ENCODE results near the gene SPTBN4.

SPTBN4 gene

DNA sequence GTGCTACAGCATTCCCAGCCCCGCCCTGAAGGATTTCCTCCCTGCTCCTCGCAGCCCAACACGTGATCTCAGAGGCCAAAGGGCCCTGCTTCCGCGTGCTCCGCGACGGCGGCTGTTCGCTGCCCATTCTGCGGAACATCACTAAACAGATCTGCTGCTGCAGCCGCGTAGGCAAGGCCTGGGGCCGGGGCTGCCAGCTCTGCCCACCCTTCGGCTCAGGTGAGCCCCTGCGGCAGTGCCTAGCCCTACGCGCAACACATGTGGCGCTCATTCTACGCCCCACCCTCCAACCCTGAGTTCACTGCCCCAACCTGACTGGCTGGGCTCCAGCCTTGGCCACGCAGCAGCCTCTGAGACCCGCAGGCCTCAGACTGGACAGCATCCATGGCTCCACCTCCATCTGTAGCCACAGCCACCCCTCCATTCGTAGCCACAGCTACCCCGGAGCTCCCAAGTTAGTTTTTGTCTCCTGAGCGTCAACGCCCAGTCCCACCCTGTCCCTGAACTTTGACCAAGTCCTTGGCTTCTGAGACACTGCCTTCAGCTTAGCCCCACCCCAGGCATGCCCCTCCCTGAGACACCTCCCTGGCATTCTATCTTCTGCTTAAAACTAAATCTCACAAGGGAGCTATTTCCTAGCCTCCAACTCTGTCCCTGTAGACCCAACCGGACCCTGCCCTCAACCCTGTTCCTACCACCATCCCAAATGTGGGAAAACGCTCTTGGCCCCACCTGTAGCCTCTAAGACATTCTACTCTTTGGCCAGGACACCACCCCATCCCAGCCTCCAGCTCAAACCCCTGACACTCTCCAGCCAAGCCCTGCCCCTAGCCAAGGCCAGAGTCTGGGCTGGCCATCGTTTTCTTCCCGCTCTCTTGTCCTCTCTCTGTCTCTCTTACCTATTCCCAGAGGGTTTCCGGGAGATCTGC lies 140.8 kb downstream of the SPTBN4 start:
- no peak for DNase-seq

DNA sequence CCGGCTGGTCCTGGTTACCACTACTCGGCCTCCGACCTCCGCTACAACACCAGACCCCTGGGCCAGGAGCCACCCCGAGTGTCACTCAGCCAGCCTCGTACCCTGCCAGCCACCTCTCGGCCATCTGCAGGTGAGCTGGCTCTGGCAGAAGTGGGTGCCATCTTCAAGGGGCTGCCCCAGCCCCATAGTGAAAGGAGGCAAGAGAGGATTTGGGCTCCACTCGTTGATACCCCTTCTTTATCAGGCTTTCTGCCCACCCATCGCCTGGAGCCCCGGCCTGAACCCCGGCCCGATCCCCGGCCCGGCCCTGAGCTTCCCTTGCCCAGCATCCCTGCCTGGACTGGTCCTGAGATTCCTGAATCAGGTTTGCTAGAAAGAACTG lies 141.4 kb downstream of the SPTBN4 start:
- no peak for DNase-seq

DNA sequence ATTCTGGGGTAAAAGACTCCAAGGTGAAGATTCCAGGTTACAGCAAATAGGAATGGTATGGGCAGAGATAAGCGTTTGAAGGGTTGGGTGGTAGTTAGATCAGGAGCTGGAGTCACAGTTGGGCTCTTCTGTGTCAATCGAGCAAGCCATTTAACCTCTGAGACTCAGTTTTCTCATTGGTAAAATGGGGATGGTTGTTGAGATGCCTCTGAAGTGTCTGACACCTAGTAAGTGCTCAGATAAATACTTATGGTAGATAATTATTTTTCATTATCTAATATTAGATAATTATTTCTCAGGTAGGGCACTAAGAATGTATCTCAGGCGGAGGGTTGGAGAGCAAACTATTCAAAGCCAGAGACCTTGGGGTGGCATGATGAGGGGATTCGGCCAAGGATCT lies 142.2 kb downstream of the SPTBN4 start:
- DNase-seq = no peak

DNA sequence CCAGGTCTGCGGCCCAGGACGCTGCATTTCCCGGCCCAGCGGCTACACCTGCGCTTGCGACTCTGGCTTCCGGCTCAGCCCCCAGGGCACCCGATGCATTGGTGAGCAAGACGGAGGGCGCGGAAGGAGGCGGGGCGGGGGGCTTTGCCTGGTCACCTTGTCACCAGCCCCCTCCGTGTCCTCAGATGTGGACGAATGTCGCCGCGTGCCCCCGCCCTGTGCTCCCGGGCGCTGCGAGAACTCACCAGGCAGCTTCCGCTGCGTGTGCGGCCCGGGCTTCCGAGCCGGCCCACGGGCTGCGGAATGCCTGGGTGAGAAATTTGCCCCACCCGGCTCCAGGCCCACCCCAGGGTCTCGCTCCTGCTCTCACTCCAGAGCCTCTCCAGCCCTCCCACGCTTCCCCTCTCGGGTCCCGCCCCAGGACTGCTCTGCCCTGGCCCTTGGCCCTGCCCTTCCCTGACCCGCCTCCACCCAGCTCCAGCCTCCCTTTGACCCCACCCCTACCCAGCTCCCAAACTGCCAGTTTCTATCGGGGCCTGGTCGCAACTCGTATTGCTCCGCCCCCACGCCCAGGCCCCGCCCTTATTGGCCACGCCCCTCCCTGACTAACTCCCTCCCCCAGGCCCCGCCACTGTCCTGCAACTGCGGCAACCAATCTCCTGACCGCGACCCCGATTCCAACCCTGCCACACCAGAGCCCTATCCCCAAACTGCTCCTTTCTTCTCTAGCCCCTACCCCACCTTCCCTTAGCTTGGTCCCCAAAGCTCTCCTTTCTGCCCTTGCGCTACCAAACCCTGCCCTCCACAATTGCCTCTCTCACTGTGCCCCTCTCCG lies 143.0 kb downstream of the SPTBN4 start:
- peak; percentile 85 for DNase-seq

DNA sequence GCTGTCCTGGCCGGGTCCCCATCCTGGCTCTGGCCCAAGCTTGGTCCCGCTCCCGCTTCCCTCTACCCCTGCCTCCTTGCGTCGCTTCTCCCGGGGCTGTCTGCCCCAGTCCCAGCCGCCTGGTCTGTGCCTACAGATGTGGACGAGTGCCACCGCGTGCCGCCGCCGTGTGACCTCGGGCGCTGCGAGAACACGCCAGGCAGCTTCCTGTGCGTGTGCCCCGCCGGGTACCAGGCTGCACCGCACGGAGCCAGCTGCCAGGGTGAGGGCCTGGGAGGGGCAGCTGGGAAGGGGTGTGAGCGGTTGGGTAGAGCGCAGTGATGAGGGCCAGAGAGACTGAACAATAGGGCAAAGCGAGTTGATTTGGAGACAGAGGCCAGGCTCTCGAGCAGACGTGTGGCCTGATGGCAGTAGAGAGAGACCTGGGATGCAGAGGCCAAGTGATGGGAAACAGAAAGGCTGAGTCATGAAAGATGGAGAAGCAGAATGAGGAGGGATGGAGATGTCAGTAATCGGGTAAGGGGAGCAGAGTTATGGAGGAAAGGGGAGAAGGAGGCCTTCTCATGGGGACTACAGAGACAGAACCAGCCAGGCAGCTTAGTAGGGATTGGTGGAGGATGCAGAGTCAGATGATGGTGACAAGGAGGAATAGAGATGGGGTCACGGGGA lies 143.7 kb downstream of the SPTBN4 start:
- peak; percentile 75 for DNase-seq

DNA sequence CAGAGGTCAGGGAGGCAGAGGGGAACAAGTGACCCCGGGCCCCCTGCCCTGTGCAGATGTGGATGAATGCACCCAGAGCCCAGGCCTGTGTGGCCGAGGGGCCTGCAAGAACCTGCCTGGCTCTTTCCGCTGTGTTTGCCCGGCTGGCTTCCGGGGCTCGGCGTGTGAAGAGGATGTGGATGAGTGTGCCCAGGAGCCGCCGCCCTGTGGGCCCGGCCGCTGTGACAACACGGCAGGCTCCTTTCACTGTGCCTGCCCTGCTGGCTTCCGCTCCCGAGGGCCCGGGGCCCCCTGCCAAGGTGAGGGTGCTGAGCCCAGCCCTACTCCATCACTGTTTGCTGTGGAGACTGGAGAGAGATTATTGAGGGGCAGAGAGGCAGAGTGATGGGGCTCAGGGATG lies 144.3 kb downstream of the SPTBN4 start:
- no peak for DNase-seq

DNA sequence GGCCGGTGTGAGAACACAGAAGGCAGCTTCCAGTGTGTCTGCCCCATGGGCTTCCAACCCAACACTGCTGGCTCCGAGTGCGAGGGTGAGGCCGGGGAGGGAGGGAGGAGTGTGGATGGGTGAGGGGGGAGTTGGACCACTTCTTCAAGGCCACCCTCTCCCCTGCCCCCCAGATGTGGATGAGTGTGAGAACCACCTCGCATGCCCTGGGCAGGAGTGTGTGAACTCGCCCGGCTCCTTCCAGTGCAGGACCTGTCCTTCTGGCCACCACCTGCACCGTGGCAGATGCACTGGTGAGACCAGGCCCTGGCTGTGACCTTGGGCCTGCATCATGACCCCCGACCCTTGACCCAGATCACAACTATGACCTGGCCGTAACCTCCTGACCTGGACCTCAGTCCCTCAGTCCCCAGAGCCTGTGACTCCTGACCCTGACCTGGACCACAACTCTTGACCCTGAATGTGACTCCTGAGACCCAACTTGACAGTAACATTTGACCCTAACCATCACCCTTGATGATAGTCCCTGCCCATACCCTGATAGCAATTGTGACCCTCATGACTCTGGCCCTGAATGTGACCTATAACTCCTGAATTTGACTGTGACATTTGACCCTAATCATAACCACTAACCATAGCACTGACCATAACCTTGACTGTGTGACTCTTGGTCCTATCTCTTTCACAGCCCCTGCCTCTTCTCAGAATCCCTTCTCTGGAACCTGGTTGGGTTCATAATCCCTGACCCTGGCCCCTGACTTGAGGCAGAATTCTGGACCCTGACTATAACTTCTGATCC lies 145.3 kb downstream of the SPTBN4 start:
- DNase-seq = no peak

DNA sequence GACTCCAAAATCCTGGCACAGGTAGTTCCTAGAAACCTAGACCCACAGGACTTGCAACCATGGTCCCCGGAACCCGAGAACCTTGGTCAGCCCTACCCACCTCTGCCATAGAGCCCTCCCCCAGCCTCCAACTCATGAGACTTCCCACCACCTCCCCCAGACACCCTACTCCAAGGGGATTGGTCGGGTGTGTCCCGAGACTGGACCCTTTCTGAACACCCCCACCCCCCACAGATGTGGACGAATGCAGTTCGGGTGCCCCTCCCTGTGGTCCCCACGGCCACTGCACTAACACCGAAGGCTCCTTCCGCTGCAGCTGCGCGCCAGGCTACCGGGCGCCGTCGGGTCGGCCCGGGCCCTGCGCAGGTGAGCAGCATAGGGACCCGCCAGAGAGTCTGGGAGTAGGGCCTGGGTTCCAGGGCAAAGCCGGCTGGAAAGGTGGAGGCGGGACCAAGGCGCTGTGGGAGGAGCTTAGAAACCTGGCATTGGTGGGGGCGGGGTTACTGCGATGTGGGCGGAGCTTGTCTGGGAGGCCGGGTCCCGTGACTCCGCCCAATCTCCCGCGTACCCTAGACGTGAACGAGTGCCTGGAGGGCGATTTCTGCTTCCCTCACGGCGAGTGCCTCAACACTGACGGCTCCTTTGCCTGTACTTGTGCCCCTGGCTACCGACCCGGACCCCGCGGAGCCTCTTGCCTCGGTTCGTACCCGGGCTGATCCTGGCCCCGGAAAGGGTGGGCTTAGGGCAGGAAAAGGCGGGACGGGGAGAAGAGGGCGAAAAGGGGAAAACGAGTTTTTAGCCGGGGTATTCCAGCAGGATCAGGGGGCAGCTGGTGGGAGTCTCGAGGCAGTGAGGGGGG lies 146.3 kb downstream of the SPTBN4 start:
- peak; percentile 68 for DNase-seq

DNA sequence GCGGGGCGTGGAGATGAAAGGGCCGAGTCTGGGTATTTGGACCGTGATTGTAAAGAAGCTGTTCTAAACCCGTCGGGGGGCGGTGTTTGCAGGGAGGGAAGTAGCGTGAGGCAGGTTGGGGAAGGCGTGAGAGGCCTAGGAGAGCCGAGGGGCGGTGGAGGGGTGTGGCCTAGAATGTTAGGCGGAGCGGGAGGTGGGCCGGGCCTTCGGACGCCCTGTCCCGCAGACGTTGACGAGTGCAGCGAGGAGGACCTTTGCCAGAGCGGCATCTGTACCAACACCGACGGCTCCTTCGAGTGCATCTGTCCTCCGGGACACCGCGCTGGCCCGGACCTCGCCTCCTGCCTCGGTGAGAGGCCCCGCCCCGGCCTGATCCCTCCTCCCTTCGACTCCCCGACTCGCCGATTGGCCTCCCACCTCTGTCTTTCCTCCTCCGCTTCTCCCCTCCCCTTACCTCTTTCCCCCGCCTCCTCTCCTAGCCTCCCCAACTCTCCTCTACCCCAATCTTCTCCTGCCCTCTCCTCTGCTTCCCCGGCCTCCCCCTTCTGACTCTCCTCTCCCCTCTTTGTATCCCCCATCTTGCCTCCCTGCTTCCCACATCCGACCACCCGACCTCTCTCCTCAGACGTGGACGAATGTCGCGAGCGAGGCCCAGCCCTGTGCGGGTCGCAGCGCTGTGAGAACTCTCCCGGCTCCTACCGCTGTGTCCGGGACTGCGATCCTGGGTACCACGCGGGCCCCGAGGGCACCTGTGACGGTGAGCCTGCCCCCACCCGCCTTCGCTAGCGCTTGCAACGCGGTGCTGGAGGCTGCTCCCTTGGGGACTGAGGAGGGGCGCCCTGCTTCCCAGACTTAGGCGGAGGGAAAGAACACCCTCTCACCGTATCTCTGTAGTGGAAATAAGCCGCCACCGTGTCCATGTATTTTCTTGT lies 147.2 kb downstream of the SPTBN4 start:
- peak; percentile 85 for DNase-seq

DNA sequence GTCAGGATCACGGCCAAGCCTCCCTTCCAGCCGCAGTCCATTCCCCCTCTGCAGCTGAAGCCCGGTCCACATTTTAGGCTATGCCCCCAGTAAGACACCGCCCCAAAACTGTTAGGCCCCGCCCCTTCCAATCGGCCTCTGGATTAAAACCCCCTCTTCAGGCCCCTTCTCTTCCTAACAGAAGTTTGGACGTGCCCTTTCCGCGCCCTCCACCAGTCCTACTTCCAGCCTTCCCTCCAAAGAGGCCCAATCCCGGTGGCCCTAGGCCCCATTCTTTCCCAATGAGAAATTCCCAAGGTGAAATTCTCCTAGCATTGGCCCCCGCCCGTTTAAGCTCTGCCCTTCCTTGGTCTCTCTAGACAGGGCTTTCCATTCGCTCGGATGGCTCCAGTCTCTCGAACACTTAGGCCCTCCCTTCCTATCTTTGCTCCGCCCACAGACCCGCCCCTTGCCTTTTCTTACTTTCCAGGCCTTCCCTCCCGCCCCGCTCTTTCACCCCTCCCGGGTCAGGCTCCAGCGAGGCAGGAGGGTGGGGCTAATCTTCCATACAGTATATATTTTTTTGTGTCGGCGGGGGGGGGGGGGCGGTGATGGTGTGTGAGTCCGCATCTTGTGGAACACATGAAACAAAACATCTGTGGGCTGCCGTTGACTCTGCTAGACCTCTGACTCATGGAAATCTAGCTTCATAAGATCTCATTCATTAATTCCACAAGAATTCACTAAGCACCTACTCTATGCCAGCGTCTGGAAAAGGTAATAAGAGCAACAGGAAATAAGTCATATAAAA lies 148.0 kb downstream of the SPTBN4 start:
- DNase-seq = peak; percentile 69

DNA sequence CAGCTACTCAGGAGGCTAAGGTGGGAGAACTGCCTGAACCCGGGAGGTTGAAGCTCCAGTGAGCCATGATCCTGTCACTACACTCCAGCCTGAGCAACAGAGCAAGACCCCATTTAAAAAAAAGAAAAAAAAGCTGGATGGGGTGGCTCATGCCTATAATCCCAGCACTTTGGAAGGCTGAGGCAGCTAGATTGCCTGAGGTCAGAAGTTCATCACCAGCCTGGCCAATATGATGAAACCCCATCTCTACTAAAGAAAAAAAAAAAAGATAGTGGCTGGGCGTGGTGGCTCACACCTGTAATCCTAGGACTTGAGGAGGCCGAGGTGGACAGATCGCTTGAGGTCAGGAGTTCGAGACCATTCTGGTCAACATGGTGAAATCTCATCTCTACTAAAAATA lies 149.4 kb downstream of the SPTBN4 start:
- no peak for DNase-seq

DNA sequence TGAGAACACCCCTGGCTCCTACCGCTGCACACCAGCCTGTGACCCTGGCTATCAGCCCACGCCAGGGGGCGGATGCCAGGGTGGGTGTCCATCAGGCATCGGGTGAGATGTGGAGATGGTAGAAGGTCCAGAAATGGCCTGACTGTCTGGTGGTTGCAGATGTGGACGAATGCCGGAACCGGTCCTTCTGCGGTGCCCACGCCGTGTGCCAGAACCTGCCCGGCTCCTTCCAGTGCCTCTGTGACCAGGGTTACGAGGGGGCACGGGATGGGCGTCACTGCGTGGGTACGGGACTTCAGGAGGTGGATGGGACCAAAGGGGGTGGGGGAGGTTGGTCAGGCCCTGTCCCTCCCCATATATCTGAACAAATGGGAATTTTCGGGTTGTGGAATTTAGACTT lies 150.1 kb downstream of the SPTBN4 start:
- DNase-seq = no peak

DNA sequence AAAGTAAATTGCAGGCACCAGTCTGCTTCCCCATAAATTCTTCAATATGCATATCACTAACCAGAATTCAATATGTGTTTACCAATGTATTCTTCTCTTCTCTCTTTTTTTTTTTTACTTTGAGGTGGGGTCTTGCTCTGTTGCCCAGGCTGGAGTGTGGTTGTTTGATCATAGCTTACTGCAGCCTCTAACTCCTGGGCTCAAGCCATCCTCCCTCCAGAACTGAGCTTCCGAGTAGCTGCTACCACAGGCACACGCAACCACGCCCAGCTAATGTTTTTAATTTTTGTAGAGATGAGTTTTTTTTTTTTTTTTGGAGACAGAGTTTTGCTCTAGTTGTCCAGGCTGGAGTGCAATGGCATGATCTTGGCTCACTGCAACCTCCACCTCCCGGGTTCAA lies 151.2 kb downstream of the SPTBN4 start:
- no peak for DNase-seq

DNA sequence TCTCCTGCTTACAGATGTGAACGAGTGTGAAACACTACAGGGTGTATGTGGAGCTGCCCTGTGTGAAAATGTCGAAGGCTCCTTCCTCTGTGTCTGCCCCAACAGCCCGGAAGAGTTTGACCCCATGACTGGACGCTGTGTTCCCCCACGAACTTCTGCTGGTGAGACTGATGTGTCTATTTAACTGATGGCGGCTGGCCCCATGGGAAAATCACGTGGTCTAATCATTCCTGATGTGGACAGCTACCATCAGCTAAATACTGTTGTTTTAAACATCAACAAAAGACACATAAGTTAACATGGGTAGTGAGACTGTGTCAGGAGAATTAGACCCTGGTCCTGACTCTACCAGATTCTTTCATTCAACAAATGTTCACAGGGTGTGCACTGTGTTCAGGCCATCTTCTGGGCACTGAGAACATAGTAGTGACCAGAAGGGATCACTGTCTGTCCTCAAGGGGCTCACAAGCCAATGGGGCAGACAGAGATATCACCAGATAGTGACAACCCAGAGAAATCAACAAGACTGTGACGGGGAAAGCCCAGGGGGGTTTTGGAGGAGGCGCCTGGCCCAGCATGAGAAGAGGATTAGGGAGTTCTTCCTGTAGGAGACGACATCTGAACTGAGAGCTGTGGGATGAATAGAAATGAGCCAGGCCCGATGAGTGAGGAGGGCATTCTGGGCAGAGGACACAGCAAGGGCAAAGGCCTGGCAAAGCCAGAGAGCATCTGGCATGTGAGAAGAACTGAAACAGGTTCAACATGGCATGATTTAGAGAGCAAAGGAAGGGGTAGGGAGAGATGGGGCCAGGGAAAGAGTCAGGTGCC lies 152.7 kb downstream of the SPTBN4 start:
- no peak for DNase-seq

DNA sequence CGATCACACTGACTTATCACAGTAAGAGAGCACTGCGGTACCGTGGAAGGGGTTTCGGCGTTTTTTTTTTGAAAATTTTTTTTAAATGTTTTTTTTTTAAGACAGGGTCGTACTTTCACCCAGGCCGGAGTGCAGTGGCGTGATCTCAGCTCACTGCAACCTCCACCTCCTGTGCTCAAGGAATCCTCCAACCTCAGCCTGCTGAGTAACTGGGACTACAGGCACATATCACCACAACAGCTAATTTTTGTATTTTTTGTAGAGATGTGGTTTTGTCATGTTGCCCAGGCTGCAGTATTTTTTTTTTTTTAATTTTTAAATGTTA lies 153.3 kb downstream of the SPTBN4 start:
- no peak for DNase-seq

DNA sequence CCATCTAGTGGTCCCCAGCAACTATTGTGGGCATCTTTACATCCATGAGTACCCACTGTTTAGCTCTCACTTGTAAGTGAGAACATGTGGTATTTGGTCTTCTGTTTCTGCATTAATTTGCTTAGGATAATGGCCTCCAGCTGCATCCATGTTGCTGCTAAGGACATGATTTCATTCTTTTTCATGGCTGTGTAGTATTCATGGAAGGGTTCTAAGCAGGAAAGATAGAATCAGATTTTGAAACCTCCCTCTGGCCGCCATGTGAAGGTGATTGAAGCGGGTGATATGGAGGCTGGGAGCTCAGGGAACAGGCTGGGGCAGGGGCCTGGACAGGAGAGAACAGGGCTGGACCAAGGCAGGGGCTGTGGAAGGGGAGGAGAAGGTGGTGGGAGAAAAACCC lies 154.5 kb downstream of the SPTBN4 start:
- DNase-seq = no peak

DNA sequence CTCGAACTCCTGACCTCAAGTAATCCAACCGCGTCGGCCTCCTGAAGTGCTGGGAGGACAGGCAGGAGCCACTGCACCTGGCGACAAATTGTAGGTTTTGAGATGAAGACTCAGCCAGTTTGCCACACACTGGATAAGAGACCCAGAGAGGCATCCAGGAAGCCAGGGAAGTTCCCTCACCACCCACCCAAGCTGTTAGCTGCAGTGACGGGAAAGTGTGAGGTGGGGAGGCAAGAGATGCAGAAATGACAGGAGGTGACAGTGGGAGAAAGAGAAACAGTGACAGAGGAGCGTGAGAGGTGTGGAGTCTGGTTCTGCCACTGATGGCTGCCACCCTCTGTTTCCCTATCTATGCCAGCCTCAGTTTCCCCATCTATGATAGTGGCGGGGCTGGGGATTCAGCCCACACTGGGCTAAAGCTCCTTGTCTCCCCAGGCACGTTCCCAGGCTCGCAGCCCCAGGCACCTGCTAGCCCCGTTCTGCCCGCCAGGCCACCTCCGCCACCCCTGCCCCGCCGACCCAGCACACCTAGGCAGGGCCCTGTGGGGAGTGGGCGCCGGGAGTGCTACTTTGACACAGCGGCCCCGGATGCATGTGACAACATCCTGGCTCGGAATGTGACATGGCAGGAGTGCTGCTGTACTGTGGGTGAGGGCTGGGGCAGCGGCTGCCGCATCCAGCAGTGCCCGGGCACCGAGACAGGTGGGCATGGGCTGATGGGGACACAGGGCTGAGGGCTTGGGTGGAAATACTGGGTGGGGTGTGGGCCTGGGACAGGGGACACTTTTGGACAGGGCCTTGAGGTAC lies 155.4 kb downstream of the SPTBN4 start:
- DNase-seq = no peak

DNA sequence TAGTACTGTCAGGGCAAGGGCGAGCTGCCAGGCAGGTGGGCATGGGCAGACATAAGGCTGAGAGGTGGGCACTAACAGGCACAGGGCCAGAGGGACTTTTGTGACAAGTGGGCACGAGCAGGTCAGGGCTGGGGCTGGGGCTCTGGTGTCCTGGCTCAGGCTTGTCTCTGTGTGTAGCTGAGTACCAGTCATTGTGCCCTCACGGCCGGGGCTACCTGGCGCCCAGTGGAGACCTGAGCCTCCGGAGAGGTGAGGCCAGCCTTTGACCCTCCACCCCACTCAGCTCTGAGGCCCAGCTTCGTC lies 155.9 kb downstream of the SPTBN4 start:
- no peak for DNase-seq

All from CD4-positive, alpha-beta T cell treated with Interferon gamma for 1 hour (primary cell).